Ovary (tissue), 9 donors: ENCODE data around the gene SPINK6. TPM values are rescaled to one million over a fixed set of nuclear protein-coding genes. Genes with fewer than 3 reads are reported as not detected.

Experiments
- DNase-seq, 5 donors: peaks; one replicate each; pipeline ENCODE4 v3.0.0-alpha.2; 2019 to 2020
- H3K27ac ChIP-seq, 2 donors: fragments of 200-600 bp; one replicate each; pipeline versions ENCODE4 v1.5.1 to v1.8.0; 2019 to 2022
- H3K27me3 ChIP-seq: fragments of 200-600 bp; one replicate; pipeline ENCODE4 v1.8.0; 2022
- H3K36me3 ChIP-seq: fragments of 200-600 bp; sonication (generic); one replicate; pipeline ENCODE4 v1.5.1; 2019
- H3K4me1 ChIP-seq: one replicate; pipeline ENCODE4 v1.8.1; 2013; ENCODE audit warnings: mild to moderate bottlenecking, moderate library complexity; ENCODE audit not compliant: insufficient read depth
- H3K4me3 ChIP-seq: fragments of 200-600 bp; sonication (generic); one replicate; pipeline ENCODE4 v1.5.1; 2017
- H3K9me3 ChIP-seq, 2 donors: fragments of 200-600 bp in 1 of 2; sonication (generic) in 1 of 2; one replicate each; pipeline versions ENCODE4 v1.5.1 to v1.8.1; 2013 to 2019; ENCODE audit warnings: mild to moderate bottlenecking in 1 of 2, moderate library complexity in 1 of 2
- CTCF ChIP-seq, 3 donors: fragments of 450-650 bp in 2 of 3; fragments of 200-600 bp in 1 of 3; IDR thresholded peaks; one replicate each; pipeline versions ENCODE4 v1.5.1 to v1.8.0; 2016 to 2022; ENCODE audit warnings: antibody characterized with exemption in 3 of 3, mild to moderate bottlenecking in 1 of 3
- EP300 ChIP-seq: sonication (generic); formaldehyde crosslinking; IDR thresholded peaks from one replicate; pipeline ENCODE4 v1.6.1; 2017; ENCODE audit warnings: antibody characterized with exemption
- POLR2A ChIP-seq: fragments of 450-650 bp; IDR thresholded peaks from one replicate; pipeline ENCODE4 v1.6.1; 2017; ENCODE audit warnings: antibody characterized with exemption, mild to moderate bottlenecking, moderate library complexity
- WGBS, 3 donors: extraction: QIAGEN DNeasy Blood & Tissue Kit in 1 of 3; methylation state at CpG; one replicate each; pipeline versions ENCODE4 v1.1.5 to v1.1.7; 2013 to 2017; 5-methylcytosine and 5-hydroxymethylcytosine counted together
- intact Hi-C, 4 donors: fragments of 100-400 bp; cut with DNase I; formaldehyde crosslinking; loops; one replicate each; pipeline versions ENCODE4 v1.11.0 to v1.15.1; 2022 to 2023
- polyA plus RNA-seq, 2 donors: library from polyadenylated mRNA; stranded (reverse); fragments of 200-250 nt in 1 of 2; fragments of 350-450 nt in 1 of 2; fragmentation: Illumina TruSeq in 1 of 2; extraction: RNeasy Lipid Tissue Mini Kit (QIAGEN cat#74804) in 1 of 2; gene quantifications; one replicate each; pipeline ENCODE4 v1.2.3, GENCODE V29; 2013 to 2014
- total RNA-seq, 7 donors: library from RNA; depleted of rRNA in 2 of 7; stranded (reverse); fragments of >200 nt in 2 of 7; fragmentation: NEBNext Ultra II Directional in 3 of 7; extraction: Animal tissue kit (Norgen Biotek cat#: 25700) in 3 of 7; gene quantifications; one replicate each; pipeline versions ENCODE4 v1.1.0 to v1.2.4, GENCODE V29; 2016 to 2023
- donor health status: DM: no; HTN: no; CAD: no; lungs with moderate emphysema.
- donor health status: DM: no; HTN: no; CAD: no.
- donor health status: Bipolar disorder and iron deficiency.
- donor health status: DM: yes; HTN: yes; CAD: no.
- donor health status: DM: no; HTN: no; CAD: no.
- donor health status: DM: yes; HTN: yes; CAD: no.

Gene SPINK6
- total and polyA plus RNA-seq, 9 donors: 0.57 TPM; not detected in 8

DNA sequence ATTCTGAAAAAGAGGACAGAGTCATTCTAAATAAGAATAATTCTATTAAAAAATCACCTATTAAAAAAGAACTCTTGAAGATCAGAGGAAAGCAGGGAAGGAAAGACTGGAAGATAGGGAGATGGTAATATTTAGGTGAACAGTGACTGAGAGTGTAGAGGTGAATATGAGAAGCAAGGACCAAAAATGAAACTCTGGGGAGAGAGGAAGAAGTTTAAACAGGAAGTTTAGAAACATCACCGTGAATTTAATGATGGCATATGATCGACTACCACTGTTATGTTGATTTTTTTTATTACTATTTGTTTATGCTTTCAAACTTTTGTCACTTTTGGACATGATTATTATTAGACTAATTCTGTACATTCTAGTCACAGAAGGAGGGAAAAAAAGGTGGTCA lies 1.7 kb upstream of the SPINK6 start:
- DNase-seq: no peak
- Histone ChIP-seq H3K4me1 (peaks cover 1% of the 10 kb centered on the region), H3K4me3 (no peak overlapping the region), H3K9me3 (no peaks in the 10 kb centered on the region), H3K27me3 (no peaks in the 10 kb centered on the region), H3K27ac (no peak overlapping the region), H3K36me3 (no peaks in the 10 kb centered on the region)
- TF ChIP-seq CTCF (IDR thresholded peaks at IDR 0.05) (no peak), POLR2A (no peak), EP300 (no peak)
- WGBS, 3 donors: 88 to 89% (median 88%) methylated on average over 2 of the region's 2 CpGs
- intact Hi-C loops: no loop called here

DNA sequence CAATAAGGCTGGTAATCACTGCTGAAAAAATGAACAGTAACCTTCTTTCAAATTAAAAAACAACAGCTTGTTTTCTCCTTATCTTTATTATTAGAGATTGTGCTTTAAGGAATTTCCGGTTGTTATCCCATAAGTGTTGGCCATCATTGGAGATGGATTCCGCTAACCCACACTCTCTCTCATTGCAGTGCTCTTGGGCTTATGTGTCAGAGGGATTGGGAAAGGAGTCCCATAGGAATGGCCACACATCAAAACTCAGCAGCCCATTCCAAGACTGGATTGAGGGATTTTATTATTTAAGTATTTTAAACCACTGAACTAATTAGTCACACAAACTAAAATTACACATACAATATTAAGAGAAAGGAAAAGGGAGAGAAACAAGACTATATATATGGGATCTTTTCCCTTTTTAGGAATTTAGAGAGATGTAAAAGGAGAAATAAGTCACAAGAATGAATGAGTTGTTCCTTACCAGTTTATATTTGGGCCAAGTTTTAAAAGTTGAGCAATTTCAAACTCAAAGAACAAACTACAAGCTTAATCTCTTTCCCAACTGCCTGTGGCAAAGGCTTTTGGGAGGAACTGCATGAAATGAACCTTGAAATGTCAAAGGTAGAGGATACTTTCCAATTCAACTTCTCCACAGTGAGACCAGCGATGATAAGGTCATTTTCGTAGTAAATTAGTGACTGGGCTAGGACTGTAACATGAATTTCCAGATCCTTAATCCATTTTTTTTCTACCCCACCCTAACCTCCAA lies 2.4 kb downstream of the SPINK6 start:
- Histone ChIP-seq H3K27ac (no peak overlapping the region), H3K4me3 (no peak overlapping the region), H3K36me3 (no peaks in the 10 kb centered on the region), H3K27me3 (no peaks in the 10 kb centered on the region), H3K4me1 (peaks cover 1% of the 10 kb centered on the region), H3K9me3 (no peaks in the 10 kb centered on the region)
- 22 to 27% (median 23%) methylated on average over 4 of the region's 4 CpGs for WGBS, 3 donors
- no peak for TF ChIP-seq EP300
- no peak for TF ChIP-seq CTCF (IDR thresholded peaks at IDR 0.05)
- DNase-seq: peak in 1 of 5 donors; percentile 18
- intact Hi-C loops: no loop called here

- Histone ChIP-seq H3K27me3 (no peaks in the 10 kb centered on the region), H3K27ac (no peak overlapping the region), H3K4me1 (peaks cover 1% of the 10 kb centered on the region), H3K36me3 (no peaks in the 10 kb centered on the region), H3K4me3 (no peak overlapping the region), H3K9me3 (no peaks in the 10 kb centered on the region)
- no peak for DNase-seq
- TF ChIP-seq EP300: no peak
- no peak for TF ChIP-seq POLR2A
- no peak for TF ChIP-seq CTCF (IDR thresholded peaks at IDR 0.05)
- 4 to 19% (median 11%) methylated on average over 1 of the region's 1 CpG for WGBS, 3 donors
- intact Hi-C loops: no loop called here
Measured at GRCh38 chr5:148205865-148206264, 3.0 kb downstream of the SPINK6 start.

- TF ChIP-seq EP300 (no peak), CTCF (IDR thresholded peaks at IDR 0.05) (no peak), POLR2A (no peak)
- H3K36me3 ChIP-seq: no peaks in the 10 kb centered on the region
- no peak for DNase-seq
- H3K27ac ChIP-seq: no peak overlapping the region
- H3K4me3 ChIP-seq: no peak overlapping the region
- intact Hi-C loops: no loop called here
- WGBS, 3 donors: 5 to 24% (median 6%) methylated on average over 1 of the region's 1 CpG
- no peaks in the 10 kb centered on the region for H3K9me3 ChIP-seq
- peaks cover 1% of the 10 kb centered on the region for H3K4me1 ChIP-seq
- H3K27me3 ChIP-seq: no peaks in the 10 kb centered on the region
Measured at GRCh38 chr5:148206620-148207019, 3.8 kb downstream of the SPINK6 start.
